Measurements from ENCODE around the gene WDR64. TPM values are rescaled to one million over a fixed set of nuclear protein-coding genes. Genes with fewer than 3 reads are reported as not detected.

WDR64 gene
- total and polyA plus RNA-seq, 2 experiments from 2014 or later, result not detected

DNA sequence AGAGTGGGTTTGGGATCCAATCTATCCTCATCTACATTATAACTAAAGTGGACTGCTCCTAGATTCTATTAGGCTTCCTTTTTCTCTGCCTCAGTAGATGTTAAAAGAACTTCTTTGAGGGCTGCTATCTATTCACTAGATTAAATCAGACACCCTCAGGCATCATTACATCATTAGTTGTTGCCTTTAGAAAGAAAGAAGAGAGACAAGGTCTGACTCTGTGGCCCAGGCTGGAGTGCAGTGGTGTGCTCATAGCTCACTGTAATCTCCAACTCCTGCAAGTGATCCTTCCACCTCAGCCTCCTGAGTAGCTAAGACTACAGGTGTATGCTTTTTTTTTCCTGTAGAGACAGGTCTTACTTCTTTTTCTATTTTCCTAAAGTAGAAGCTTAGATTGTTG is 124.8 kb downstream of the WDR64 start:
- Histone ChIP-seq H2AFZ (no peak overlapping the region), H3F3A (replicated peaks; ENCODE audit: low read depth) (no peaks in the 10 kb centered on the region), H3K9me2 (ENCODE audit: insufficient read depth) (no peaks in the 10 kb centered on the region), H3K36me3 (ENCODE audit: insufficient read depth) (no peaks in the 10 kb centered on the region), H3K79me2 (replicated peaks; ENCODE audit: insufficient read depth) (no peaks in the 10 kb centered on the region), H4K20me1 (replicated peaks; ENCODE audit: insufficient read depth) (no peaks in the 10 kb centered on the region), H3K4me3 (no peak overlapping the region), H3K4me1 (ENCODE audit: insufficient read depth) (0 out of 2 replicates have a peak, but pooled peaks cover 4% of the 10 kb centered on the region), H3K27ac (ENCODE audit: low read depth) (no peak overlapping the region), H3K27me3 (ENCODE audit: insufficient read depth) (no peaks in the 10 kb centered on the region), H3K4me2 (no peak overlapping the region)
- no peak for DNase-seq (ENCODE audit: low spot score)
- H3K36me3 Mint-ChIP-seq (ENCODE audit: low read depth), result no peaks in the 10 kb centered on the region
- H3K4me3 Mint-ChIP-seq, result no peak overlapping the region
- ATAC-seq, result no peak
- no peaks in the 10 kb centered on the region for H3K27me3 Mint-ChIP-seq (ENCODE audit: insufficient read depth, low read depth, poor library complexity)
- TF ChIP-seq ZNF331 (CRISPR knock-in tag; IDR thresholded peaks at IDR 0.05; ENCODE audit: low read depth), result no peak
- TF ChIP-seq ZNF114 (CRISPR knock-in tag; IDR thresholded peaks at IDR 0.05), result no peak
- TF ChIP-seq, protein P1, sequence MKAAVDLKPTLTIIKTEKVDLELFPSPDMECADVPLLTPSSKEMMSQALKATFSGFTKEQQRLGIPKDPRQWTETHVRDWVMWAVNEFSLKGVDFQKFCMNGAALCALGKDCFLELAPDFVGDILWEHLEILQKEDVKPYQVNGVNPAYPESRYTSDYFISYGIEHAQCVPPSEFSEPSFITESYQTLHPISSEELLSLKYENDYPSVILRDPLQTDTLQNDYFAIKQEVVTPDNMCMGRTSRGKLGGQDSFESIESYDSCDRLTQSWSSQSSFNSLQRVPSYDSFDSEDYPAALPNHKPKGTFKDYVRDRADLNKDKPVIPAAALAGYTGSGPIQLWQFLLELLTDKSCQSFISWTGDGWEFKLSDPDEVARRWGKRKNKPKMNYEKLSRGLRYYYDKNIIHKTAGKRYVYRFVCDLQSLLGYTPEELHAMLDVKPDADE (IDR thresholded peaks at IDR 0.05), result no peak
- no peak for TF ChIP-seq NANOG (IDR thresholded peaks at IDR 0.05; ENCODE audit: borderline replicate concordance)
- TF ChIP-seq EZH2phosphoT487 (IDR thresholded peaks at IDR 0.05; ENCODE audit: unreplicated experiment), result no peak
- no peak for TF ChIP-seq POLR2AphosphoS5 (IDR thresholded peaks at IDR 0.05; ENCODE audit: low read depth)
- TF ChIP-seq, protein P2, sequence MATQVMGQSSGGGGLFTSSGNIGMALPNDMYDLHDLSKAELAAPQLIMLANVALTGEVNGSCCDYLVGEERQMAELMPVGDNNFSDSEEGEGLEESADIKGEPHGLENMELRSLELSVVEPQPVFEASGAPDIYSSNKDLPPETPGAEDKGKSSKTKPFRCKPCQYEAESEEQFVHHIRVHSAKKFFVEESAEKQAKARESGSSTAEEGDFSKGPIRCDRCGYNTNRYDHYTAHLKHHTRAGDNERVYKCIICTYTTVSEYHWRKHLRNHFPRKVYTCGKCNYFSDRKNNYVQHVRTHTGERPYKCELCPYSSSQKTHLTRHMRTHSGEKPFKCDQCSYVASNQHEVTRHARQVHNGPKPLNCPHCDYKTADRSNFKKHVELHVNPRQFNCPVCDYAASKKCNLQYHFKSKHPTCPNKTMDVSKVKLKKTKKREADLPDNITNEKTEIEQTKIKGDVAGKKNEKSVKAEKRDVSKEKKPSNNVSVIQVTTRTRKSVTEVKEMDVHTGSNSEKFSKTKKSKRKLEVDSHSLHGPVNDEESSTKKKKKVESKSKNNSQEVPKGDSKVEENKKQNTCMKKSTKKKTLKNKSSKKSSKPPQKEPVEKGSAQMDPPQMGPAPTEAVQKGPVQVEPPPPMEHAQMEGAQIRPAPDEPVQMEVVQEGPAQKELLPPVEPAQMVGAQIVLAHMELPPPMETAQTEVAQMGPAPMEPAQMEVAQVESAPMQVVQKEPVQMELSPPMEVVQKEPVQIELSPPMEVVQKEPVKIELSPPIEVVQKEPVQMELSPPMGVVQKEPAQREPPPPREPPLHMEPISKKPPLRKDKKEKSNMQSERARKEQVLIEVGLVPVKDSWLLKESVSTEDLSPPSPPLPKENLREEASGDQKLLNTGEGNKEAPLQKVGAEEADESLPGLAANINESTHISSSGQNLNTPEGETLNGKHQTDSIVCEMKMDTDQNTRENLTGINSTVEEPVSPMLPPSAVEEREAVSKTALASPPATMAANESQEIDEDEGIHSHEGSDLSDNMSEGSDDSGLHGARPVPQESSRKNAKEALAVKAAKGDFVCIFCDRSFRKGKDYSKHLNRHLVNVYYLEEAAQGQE (IDR thresholded peaks at IDR 0.05; ENCODE audit: unreplicated experiment), result no peak
- no peak for TF ChIP-seq ZNF462 (CRISPR knock-in tag; IDR thresholded peaks at IDR 0.05)
- TF ChIP-seq CREB1 (CRISPR knock-in tag; IDR thresholded peaks at IDR 0.05; ENCODE audit: low read depth), result no peak
- TF ChIP-seq JUNB (IDR thresholded peaks at IDR 0.05; ENCODE audit: unreplicated experiment), result no peak
- TF ChIP-seq, protein P3, sequence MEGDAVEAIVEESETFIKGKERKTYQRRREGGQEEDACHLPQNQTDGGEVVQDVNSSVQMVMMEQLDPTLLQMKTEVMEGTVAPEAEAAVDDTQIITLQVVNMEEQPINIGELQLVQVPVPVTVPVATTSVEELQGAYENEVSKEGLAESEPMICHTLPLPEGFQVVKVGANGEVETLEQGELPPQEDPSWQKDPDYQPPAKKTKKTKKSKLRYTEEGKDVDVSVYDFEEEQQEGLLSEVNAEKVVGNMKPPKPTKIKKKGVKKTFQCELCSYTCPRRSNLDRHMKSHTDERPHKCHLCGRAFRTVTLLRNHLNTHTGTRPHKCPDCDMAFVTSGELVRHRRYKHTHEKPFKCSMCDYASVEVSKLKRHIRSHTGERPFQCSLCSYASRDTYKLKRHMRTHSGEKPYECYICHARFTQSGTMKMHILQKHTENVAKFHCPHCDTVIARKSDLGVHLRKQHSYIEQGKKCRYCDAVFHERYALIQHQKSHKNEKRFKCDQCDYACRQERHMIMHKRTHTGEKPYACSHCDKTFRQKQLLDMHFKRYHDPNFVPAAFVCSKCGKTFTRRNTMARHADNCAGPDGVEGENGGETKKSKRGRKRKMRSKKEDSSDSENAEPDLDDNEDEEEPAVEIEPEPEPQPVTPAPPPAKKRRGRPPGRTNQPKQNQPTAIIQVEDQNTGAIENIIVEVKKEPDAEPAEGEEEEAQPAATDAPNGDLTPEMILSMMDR (conservative IDR thresholded peaks at IDR 0.05; ENCODE audit: low read depth in 2 of 2), result no peak
- no peak for TF ChIP-seq STAT1 (IDR thresholded peaks at IDR 0.05; ENCODE audit: unreplicated experiment)
- no peak for TF ChIP-seq EZH2 (IDR thresholded peaks at IDR 0.05; ENCODE audit: low read depth, unreplicated experiment)
- H3K9me3 Mint-ChIP-seq, result no peaks in the 10 kb centered on the region
- 0 out of 2 replicates have a peak overlapping the region, but pooled peaks have one; percentile 49 for H3K27ac Mint-ChIP-seq
- peaks cover 2% of the 10 kb centered on the region; the same call in 2 of the 3 replicates for H3K4me1 Mint-ChIP-seq
